K562 (cell line): ENCODE results near the gene KDM4F. TPM values are rescaled to one million over a fixed set of nuclear protein-coding genes. Genes with fewer than 3 reads are reported as not detected.

ENCODE experiments used
- ATAC-seq: fragments of 200-7000 bp; cut with Tn5 transposase; 3 replicates; pipeline ENCODE4 v1.9.1; 2020; ENCODE audit warnings: moderate library complexity
- BruUV-seq: library from RNA; stranded (reverse); fragments of 400-500 nt; replicated peaks from 2 replicates; lab custom pipeline; 2021; lab: Mats Ljungman, UMichigan
- CTCF ChIA-PET: fragments of 300-600 bp; formaldehyde crosslinking; extraction: SDS; loops from one replicate; lab custom pipeline; 2021; ENCODE audit warnings: low intra/inter-chr PET ratio; lab: Yijun Ruan, JAX
- POLR2A ChIA-PET: fragments of 300-600, 350-650 bp; sonication (Branson Sonifier 250); formaldehyde crosslinking; extraction: SDS; loops from one replicate; lab custom pipeline; 2021; ENCODE audit warnings: antibody characterized with exemption, inconsistent platforms; lab: Yijun Ruan, JAX
- DNase-seq, 4 experiments: peaks; one replicate each; pipeline versions ENCODE4 v3.0.0 to v3.0.0-alpha.2; 2011 to 2018; ENCODE audit warnings: low spot score in 3 of 4, mixed read lengths in 3 of 4; ENCODE audit errors: extremely low read depth in 1 of 4
- FAIRE-seq: peaks from 2 replicates; lab custom pipeline; 2011; peaks lifted over from hg19 to GRCh38; lab: Jason Lieb, UNC
- H2AFZ ChIP-seq: 2 replicates; pipeline ENCODE4 v1.6.0; 2011; ENCODE audit warnings: low read depth, low read length, control low read depth, inconsistent platforms
- H3K27ac ChIP-seq: fragments of 200-600 bp; 3 replicates; pipeline ENCODE4 v1.8.0; 2011; ENCODE audit warnings: low read depth, mild to moderate bottlenecking, control low read depth, inconsistent platforms, low read length, moderate library complexity, mixed read lengths; ENCODE audit errors: extremely low read depth
- H3K27me3 ChIP-seq, 2 experiments: fragments of 300-600 bp in 1 of 2; 2 replicates in 1 of 2; 3 replicates in 1 of 2; pipeline versions ENCODE4 v1.6.0 to v1.8.0; 2011; ENCODE audit warnings: inconsistent platforms in 2 of 2, low read length in 2 of 2, mild to moderate bottlenecking in 1 of 2, mixed read lengths in 1 of 2, moderate library complexity in 1 of 2; ENCODE audit not compliant: control insufficient read depth in 2 of 2, insufficient read depth in 2 of 2
- H3K36me3 ChIP-seq: fragments of 300-600 bp; 3 replicates; pipeline ENCODE4 v1.8.0; 2011; ENCODE audit warnings: mild to moderate bottlenecking, low read length, inconsistent platforms; ENCODE audit not compliant: control insufficient read depth, insufficient read depth
- H3K4me1 ChIP-seq, 2 experiments: fragments of 200-600 bp in 1 of 2; replicated peaks in 1 of 2; 2 replicates in 1 of 2; 3 replicates in 1 of 2; pipeline versions ENCODE4 v1.5.1 to v1.8.0; 2011; ENCODE audit warnings: inconsistent platforms in 2 of 2, low read length in 2 of 2, mild to moderate bottlenecking in 1 of 2, mixed read lengths in 1 of 2, moderate library complexity in 1 of 2; ENCODE audit not compliant: control insufficient read depth in 2 of 2, insufficient read depth in 2 of 2
- H3K4me2 ChIP-seq: 2 replicates; pipeline ENCODE4 v1.6.1; 2011; ENCODE audit warnings: low read length, control low read depth, inconsistent platforms, mixed read lengths; ENCODE audit not compliant: insufficient read depth
- H3K4me3 ChIP-seq: fragments of 200-600 bp; sonication (generic), shearing (Covaris generic); 2 replicates; pipeline ENCODE4 v1.5.1; 2016; ENCODE audit warnings: control low read depth, inconsistent platforms
- H3K79me2 ChIP-seq: fragments of 200-600 bp; 3 replicates; pipeline ENCODE4 v1.8.0; 2011; ENCODE audit warnings: low read length, inconsistent platforms; ENCODE audit not compliant: control insufficient read depth, insufficient read depth
- H3K9ac ChIP-seq, 2 experiments: 2 replicates each; pipeline versions ENCODE4 v1.6.0 to v1.6.1; 2011; ENCODE audit warnings: low read depth in 2 of 2, low read length in 2 of 2, control low read depth in 1 of 2, inconsistent platforms in 1 of 2, mild to moderate bottlenecking in 1 of 2, mixed read lengths in 1 of 2; ENCODE audit not compliant: insufficient read depth in 1 of 2
- H3K9me1 ChIP-seq: one replicate; pipeline ENCODE4 v1.6.0; 2011; ENCODE audit warnings: inconsistent platforms, mild to moderate bottlenecking, low read length, moderate library complexity; ENCODE audit not compliant: control insufficient read depth, insufficient read depth
- H3K9me3 ChIP-seq: replicated peaks from 2 replicates; pipeline ENCODE4 v1.5.1; 2011; ENCODE audit warnings: low read depth, low read length, inconsistent platforms; ENCODE audit not compliant: control insufficient read depth, insufficient read depth
- H4K20me1 ChIP-seq: replicated peaks from 2 replicates; pipeline ENCODE4 v1.6.1; 2011; ENCODE audit warnings: low read length, inconsistent platforms, mixed read lengths; ENCODE audit not compliant: control insufficient read depth, insufficient read depth
- HSF4 ChIP-seq: fragments of 250-450 bp; sonication (Bioruptor Pico); IDR thresholded peaks from 2 replicates; pipeline ENCODE4 v2.1.2; 2022; ENCODE audit warnings: mild to moderate bottlenecking, moderate library complexity, borderline replicate concordance
- MEIS2 ChIP-seq: fragments of 450-650 bp; IDR thresholded peaks from 2 replicates; pipeline ENCODE4 v1.6.1; 2014; ENCODE audit warnings: mild to moderate bottlenecking; ENCODE audit not compliant: partially characterized antibody
- WGBS: fragments of 100-300 bp; shearing (Covaris generic); methylation state at CpG from one replicate; pipeline ENCODE4 v1.1.6; 2016; ENCODE audit warnings: low coverage, mixed read lengths; ENCODE audit not compliant: insufficient coverage; ENCODE audit errors: missing lambda C conversion rate; 5-methylcytosine and 5-hydroxymethylcytosine counted together
- in situ Hi-C: fragments of 300-500 bp; cut with MboI; formaldehyde crosslinking; loops from 4 replicates; pipeline ENCODE4 v1.15.0; 2018; ENCODE audit warnings: inconsistent platforms, mixed read lengths
- intact Hi-C: fragments of 100-400 bp; cut with micrococcal nuclease; formaldehyde crosslinking; loops from 2 replicates; pipeline ENCODE4 v1.14.2; 2022
- polyA plus RNA-seq, 8 experiments: library from polyadenylated mRNA; depleted of rRNA in 4 of 8; stranded (reverse) in 5 of 8; unstranded in 3 of 8; fragments of >200 nt; fragmentation: Nextera tagmentation in 2 of 8; fragmentation: Illumina TruSeq in 1 of 8; extraction: Ambion mirVana in 2 of 8; extraction: Trizol in 1 of 8; gene quantifications; 2 replicates each; pipeline versions ENCODE4 v1.2.1 to v1.2.3, GENCODE V29; 2011 to 2014; ENCODE audit warnings: inconsistent platforms in 1 of 8, missing spikeins in 1 of 8
- total RNA-seq, 7 experiments: library from RNA; depleted of rRNA in 6 of 7; stranded (reverse); fragments of >200 nt in 6 of 7; fragmentation: Illumina TruSeq in 2 of 7; extraction: Trizol in 2 of 7; gene quantifications; 2 replicates each; pipeline versions ENCODE4 v1.2.1 to v1.2.3, GENCODE V29; 2011 to 2021; ENCODE audit warnings: low replicate concordance in 1 of 7
- TF ChIP-seq, protein P1 (sequence below), 2 experiments: IDR thresholded peaks in 1 of 2; conservative IDR thresholded peaks in 1 of 2; 2 replicates each; pipeline ENCODE4 v1.6.1; 2016; ENCODE audit warnings: low read depth in 2 of 2, mild to moderate bottlenecking in 1 of 2, missing compliant biosample characterization in 1 of 2, missing genetic modification characterization in 1 of 2, moderate library complexity in 1 of 2

KDM4F gene
- total and polyA plus RNA-seq, 9 of the 15 experiments (the other 6 are each of a cell fraction or from before 2014, with no cell fraction given) = not detected

DNA sequence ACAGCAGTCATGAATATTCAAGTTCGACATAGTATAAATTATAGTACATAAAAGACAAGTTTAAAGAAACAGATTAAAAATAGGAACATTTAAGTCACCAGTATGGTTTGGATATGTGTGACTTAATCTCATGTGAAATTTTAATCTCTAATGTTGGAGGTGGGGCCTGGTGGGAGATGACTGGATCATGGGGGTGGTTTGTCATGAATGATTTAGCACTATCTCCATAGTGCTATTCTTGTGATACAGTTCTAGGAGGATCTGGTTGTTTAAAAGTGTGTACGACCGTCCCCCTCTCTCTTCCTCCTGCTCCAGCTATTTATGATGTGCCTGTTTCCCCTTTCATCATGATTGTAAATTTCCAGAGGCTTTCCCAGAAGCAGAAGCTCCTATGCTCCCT lies 20.9 kb upstream of the KDM4F start:
- H3K4me2 ChIP-seq = no peak overlapping the region
- in situ Hi-C loops (no loop called here), intact Hi-C loops (no loop called here)
- ChIA-PET POLR2A (interaction anchor here (0.6 kb wide), 1 partner anchor 93 kb away, joined by 3 read pairs; no protein-coding TSS in a partner anchor), CTCF (no interaction called here)
- DNase-seq = no peak
- H3K79me2 ChIP-seq = no peaks in the 10 kb centered on the region
- no peaks in the 10 kb centered on the region for H3K9me3 ChIP-seq
- H3K27ac ChIP-seq = no peak overlapping the region
- H3K4me1 ChIP-seq = no peaks in the 10 kb centered on the region; a peak in 1 of 5 replicates
- BruUV-seq = no TSS peak
- 4% methylated on average over 2 of the region's 3 CpGs for WGBS
- TF ChIP-seq, protein P1, sequence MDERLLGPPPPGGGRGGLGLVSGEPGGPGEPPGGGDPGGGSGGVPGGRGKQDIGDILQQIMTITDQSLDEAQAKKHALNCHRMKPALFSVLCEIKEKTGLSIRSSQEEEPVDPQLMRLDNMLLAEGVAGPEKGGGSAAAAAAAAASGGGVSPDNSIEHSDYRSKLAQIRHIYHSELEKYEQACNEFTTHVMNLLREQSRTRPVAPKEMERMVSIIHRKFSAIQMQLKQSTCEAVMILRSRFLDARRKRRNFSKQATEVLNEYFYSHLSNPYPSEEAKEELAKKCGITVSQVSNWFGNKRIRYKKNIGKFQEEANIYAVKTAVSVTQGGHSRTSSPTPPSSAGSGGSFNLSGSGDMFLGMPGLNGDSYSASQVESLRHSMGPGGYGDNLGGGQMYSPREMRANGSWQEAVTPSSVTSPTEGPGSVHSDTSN (CRISPR knock-in tag; IDR thresholded peaks at IDR 0.05; ENCODE audit: low read depth) = no peak
- TF ChIP-seq, protein P1 (tag; conservative IDR thresholded peaks at IDR 0.05; ENCODE audit: low read depth) = peak; percentile 40; the same call in 1 of the 2 replicates
- peak; percentile 51 for TF ChIP-seq MEIS2
- TF ChIP-seq HSF4 = no peak
- H3K4me3 ChIP-seq = no peak overlapping the region
- no peak for ATAC-seq
- no peaks in the 10 kb centered on the region for H3K36me3 ChIP-seq
- no peak for FAIRE-seq
- H4K20me1 ChIP-seq = no peaks in the 10 kb centered on the region
- H3K9ac ChIP-seq = no peak overlapping the region
- H3K9me1 ChIP-seq = no peaks in the 10 kb centered on the region
- no peaks in the 10 kb centered on the region for H3K27me3 ChIP-seq
- H2AFZ ChIP-seq = 0 out of 2 replicates have a peak overlapping the region, but pooled peaks have one; percentile 19
